ENCODE measurements around the gene ING3. TPM values are rescaled to one million over a fixed set of nuclear protein-coding genes. Genes with fewer than 3 reads are reported as not detected.

ING3 gene
- polyA plus RNA-seq, 1 of the 3 experiments (the other 2 are of a cell fraction) = 8.3 TPM

DNA sequence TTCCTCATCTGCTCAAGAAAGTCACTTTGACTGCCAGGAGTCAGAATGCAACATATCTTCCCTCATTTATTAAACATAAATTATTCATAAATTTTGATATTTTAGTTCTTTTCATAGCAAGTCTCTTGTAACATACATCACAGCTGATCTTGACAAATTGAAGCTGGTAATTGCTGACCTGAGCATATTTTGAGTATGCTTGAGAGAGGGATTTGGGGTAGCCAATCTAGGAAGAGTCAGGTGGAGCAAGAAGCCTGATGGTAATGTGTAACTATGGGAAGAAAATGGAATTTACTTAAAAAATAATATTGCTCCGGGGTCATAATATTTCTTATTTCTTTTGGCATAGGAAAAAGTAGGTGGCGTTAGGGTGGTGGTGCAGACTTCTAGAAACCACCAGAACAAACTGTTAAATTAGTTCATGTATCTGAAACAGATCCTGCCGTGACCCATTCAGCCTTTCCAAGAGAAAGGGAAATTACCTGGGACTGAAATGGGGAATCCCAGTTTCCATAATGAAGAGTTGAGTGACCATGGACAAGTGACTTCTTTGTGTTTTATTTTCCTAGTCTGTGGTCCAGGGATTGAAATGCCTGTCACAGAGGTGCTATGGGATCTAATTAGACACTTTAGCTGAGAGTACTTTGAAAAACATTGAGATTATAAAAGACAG lies 50.8 kb downstream of the ING3 start:
- Histone ChIP-seq H3K9me3 (no peaks in the 10 kb centered on the region), H2AFZ (ENCODE audit: low read depth) (peak overlapping the region; percentile 48; the same call in 1 of the 2 replicates), H3K4me3 (ENCODE audit: low read depth in 2 of 2, low read length in 1 of 2) (no peak overlapping the region), H3K4me1 (ENCODE audit: control insufficient read depth in 1 of 2, insufficient read depth in 2 of 2, low read depth in 1 of 2, low read length in 1 of 2) (peaks cover 4 to 30% of the 10 kb centered on the region in 2 experiments; a peak in 3 of 4 replicates), H3K9me2 (no peaks in the 10 kb centered on the region), H3K36me3 (replicated peaks in 1 of 2; ENCODE audit: control insufficient read depth in 1 of 2, insufficient read depth in 2 of 2, low read length in 1 of 2) (no peaks in the 10 kb centered on the region), H3K27ac (ENCODE audit: low read depth in 2 of 2, low read length in 1 of 2) (peak overlapping the region in 1 of 2 experiments; percentile 78; a peak in 2 of 4 replicates), H3F3A (replicated peaks; ENCODE audit: insufficient read depth) (peaks cover 22% of the 10 kb centered on the region), H3K9ac (no peak overlapping the region), H3K4me2 (peak overlapping the region; percentile 3; the same call in 1 of the 2 replicates), H3K79me2 (ENCODE audit: insufficient read depth) (no peaks in the 10 kb centered on the region), H3K27me3 (ENCODE audit: insufficient read depth) (no peaks in the 10 kb centered on the region), H4K20me1 (ENCODE audit: insufficient read depth) (no peaks in the 10 kb centered on the region)
- ChIA-PET CTCF (interaction anchor here (0.6 to 8.0 kb wide), 8 partner anchors 9 to 83 kb away, joined by 3 to 73 read pairs (median 4); partner anchors contain the start of gene CPED1), POLR2A (no interaction called here)
- DNase-seq = no peak
- TF ChIP-seq, protein P1, sequence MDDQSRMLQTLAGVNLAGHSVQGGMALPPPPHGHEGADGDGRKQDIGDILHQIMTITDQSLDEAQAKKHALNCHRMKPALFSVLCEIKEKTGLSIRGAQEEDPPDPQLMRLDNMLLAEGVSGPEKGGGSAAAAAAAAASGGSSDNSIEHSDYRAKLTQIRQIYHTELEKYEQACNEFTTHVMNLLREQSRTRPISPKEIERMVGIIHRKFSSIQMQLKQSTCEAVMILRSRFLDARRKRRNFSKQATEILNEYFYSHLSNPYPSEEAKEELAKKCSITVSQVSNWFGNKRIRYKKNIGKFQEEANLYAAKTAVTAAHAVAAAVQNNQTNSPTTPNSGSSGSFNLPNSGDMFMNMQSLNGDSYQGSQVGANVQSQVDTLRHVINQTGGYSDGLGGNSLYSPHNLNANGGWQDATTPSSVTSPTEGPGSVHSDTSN (IDR thresholded peaks at IDR 0.05) = no peak
- TF ChIP-seq NRF1 (IDR thresholded peaks at IDR 0.05; ENCODE audit: low read depth, low read length) = no peak
- TF ChIP-seq, protein P2, sequence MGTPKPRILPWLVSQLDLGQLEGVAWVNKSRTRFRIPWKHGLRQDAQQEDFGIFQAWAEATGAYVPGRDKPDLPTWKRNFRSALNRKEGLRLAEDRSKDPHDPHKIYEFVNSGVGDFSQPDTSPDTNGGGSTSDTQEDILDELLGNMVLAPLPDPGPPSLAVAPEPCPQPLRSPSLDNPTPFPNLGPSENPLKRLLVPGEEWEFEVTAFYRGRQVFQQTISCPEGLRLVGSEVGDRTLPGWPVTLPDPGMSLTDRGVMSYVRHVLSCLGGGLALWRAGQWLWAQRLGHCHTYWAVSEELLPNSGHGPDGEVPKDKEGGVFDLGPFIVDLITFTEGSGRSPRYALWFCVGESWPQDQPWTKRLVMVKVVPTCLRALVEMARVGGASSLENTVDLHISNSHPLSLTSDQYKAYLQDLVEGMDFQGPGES (IDR thresholded peaks at IDR 0.05; ENCODE audit: low read depth, low read length) = no peak
- TF ChIP-seq, protein P3, sequence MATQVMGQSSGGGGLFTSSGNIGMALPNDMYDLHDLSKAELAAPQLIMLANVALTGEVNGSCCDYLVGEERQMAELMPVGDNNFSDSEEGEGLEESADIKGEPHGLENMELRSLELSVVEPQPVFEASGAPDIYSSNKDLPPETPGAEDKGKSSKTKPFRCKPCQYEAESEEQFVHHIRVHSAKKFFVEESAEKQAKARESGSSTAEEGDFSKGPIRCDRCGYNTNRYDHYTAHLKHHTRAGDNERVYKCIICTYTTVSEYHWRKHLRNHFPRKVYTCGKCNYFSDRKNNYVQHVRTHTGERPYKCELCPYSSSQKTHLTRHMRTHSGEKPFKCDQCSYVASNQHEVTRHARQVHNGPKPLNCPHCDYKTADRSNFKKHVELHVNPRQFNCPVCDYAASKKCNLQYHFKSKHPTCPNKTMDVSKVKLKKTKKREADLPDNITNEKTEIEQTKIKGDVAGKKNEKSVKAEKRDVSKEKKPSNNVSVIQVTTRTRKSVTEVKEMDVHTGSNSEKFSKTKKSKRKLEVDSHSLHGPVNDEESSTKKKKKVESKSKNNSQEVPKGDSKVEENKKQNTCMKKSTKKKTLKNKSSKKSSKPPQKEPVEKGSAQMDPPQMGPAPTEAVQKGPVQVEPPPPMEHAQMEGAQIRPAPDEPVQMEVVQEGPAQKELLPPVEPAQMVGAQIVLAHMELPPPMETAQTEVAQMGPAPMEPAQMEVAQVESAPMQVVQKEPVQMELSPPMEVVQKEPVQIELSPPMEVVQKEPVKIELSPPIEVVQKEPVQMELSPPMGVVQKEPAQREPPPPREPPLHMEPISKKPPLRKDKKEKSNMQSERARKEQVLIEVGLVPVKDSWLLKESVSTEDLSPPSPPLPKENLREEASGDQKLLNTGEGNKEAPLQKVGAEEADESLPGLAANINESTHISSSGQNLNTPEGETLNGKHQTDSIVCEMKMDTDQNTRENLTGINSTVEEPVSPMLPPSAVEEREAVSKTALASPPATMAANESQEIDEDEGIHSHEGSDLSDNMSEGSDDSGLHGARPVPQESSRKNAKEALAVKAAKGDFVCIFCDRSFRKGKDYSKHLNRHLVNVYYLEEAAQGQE (IDR thresholded peaks at IDR 0.05; ENCODE audit: low read depth, low read length) = no peak
- no peak for TF ChIP-seq GATA2 (CRISPR knock-in tag; IDR thresholded peaks at IDR 0.05)
- no peak for TF ChIP-seq FOXM1 (IDR thresholded peaks at IDR 0.05; ENCODE audit: low read depth)
- TF ChIP-seq, protein P4, sequence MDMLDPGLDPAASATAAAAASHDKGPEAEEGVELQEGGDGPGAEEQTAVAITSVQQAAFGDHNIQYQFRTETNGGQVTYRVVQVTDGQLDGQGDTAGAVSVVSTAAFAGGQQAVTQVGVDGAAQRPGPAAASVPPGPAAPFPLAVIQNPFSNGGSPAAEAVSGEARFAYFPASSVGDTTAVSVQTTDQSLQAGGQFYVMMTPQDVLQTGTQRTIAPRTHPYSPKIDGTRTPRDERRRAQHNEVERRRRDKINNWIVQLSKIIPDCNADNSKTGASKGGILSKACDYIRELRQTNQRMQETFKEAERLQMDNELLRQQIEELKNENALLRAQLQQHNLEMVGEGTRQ (IDR thresholded peaks at IDR 0.05; ENCODE audit: borderline replicate concordance, low read depth, low read length) = no peak
- TF ChIP-seq EZH2phosphoT487 (IDR thresholded peaks at IDR 0.05; ENCODE audit: borderline replicate concordance, low read depth) = no peak
- no peak for TF ChIP-seq RAD21 (IDR thresholded peaks at IDR 0.05; ENCODE audit: low read length)
- no peak for TF ChIP-seq MXI1 (IDR thresholded peaks at IDR 0.05; ENCODE audit: low read depth, low read length)
- TF ChIP-seq SMC3 (IDR thresholded peaks at IDR 0.05; ENCODE audit: low read depth, low read length) = no peak
- no peak for TF ChIP-seq RXRA (IDR thresholded peaks at IDR 0.05; ENCODE audit: borderline replicate concordance, low read depth)
- no peak for TF ChIP-seq MEF2A (IDR thresholded peaks at IDR 0.05; ENCODE audit: borderline replicate concordance, low read depth)
- no peak for TF ChIP-seq TEAD4 (IDR thresholded peaks at IDR 0.05; ENCODE audit: borderline replicate concordance, insufficient read depth)
- 68% methylated on average over 3 of the region's 3 CpGs for WGBS (ENCODE audit: low lambda C conversion rate)

All from SK-N-SH (cell line).